DMS 273 (cell line): Measurements from ENCODE around the gene ALDH1L1.

ENCODE experiments used
- DNase-seq: peaks from one replicate; lab custom pipeline; 2025; ENCODE audit not compliant: unreplicated experiment; lab: John Stamatoyannopoulos, UW

Gene ALDH1L1

GRCh38 chr3:126197343-126197742 lies 17.0 kb upstream of the ALDH1L1 start:
- no peak for DNase-seq

DNA sequence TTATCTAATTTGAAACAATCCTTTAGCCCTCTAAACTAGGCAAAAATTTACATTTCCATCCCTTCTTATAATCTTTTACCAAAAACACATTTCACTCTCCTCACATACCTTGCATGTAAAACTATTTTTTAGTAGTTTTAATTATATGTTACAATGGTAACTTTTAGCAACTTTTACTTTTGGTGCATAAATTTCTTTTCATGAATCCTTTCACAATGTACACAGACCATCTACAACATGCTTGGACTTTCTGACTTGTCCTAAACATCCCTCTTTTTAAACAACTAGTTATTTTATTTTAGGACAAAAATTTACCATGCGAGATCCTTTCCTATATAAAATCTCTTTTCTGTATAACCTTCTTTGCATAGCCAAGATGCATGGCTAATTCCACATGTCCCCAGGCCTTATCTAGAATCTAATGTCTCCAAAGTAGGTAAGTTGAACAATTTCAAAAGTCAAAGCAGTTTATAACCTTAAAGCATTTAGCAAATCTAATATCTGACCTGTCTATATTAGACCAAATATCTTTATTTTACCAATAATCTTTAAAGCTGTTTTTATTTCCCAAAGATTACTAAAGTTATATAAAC lies 14.4 kb upstream of the ALDH1L1 start:
- peak; percentile 58 for DNase-seq

DNA sequence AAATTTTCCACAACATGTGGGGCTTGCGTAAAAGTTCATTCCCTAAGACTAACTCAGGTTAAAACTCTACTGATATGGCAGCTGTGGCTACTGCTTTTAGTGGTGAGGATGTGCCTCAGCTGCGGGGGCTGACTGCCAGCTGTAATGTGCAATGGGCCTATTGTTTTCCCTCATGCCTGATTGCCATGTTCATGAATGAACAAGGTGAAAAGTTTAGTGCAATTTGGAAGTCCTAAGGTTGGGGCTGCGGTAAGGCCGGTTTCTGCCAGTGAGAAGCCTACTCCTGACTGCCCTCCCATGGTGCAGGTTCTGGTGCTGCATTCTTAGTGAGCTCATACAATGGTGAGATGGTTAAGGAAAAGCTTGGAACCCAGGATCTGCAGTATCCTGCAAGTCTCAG lies 10.9 kb upstream of the ALDH1L1 start:
- no peak for DNase-seq

- DNase-seq = no peak
Observed at GRCh38 chr3:126187920-126188319, 7.5 kb upstream of the ALDH1L1 start.

DNA sequence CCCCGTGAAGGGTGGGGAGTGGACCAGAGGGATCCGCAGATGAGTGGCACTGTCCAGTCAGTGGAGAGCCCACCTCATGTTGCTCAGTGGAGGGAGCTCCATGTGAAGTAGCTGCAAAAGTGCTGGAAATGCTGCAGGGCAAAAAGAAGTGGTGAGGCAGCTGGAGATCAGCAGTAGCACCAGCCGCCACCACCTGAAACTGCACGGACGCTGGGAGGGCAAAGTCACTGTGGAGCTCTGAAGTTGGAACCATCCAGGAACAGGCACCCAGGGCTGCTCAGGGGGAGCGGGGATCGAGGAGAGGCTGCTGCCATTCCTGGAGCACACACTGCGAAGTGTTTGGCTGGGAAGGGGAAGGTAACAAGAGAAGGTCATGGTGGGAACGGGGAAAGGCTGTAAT lies 6.4 kb upstream of the ALDH1L1 start:
- no peak for DNase-seq

- no peak for DNase-seq
Observed at GRCh38 chr3:126186271-126186670, 5.9 kb upstream of the ALDH1L1 start.

DNA sequence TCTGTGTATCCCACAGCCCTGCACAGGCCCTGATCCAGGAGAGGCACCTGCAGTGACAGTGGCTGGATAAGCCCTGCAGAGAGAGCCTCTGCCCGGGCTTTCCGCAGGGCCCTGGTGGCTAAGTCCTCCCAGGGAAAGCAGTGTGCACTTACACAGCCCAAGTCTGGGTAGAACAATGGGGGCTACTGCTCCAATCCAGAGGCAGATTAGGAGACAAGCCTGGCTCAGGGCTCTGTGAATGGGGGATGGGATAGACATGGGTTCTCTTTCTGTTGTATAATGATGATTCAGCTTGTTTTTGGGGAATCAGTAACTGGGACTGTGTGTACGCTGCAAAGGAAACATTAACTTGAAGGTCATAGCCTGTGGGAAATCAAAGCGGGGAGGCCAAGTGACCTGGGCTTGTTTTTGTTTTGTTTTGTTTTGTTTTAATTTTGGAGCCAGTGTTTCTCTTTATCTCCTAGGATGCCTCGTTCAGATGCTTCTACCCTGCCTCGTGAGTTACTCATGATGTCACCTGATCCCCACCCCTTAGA lies 4.1 kb upstream of the ALDH1L1 start:
- no peak for DNase-seq

- peak; percentile 57 for DNase-seq
Observed at GRCh38 chr3:126181398-126181725, 976 bp upstream of the ALDH1L1 start.

DNA sequence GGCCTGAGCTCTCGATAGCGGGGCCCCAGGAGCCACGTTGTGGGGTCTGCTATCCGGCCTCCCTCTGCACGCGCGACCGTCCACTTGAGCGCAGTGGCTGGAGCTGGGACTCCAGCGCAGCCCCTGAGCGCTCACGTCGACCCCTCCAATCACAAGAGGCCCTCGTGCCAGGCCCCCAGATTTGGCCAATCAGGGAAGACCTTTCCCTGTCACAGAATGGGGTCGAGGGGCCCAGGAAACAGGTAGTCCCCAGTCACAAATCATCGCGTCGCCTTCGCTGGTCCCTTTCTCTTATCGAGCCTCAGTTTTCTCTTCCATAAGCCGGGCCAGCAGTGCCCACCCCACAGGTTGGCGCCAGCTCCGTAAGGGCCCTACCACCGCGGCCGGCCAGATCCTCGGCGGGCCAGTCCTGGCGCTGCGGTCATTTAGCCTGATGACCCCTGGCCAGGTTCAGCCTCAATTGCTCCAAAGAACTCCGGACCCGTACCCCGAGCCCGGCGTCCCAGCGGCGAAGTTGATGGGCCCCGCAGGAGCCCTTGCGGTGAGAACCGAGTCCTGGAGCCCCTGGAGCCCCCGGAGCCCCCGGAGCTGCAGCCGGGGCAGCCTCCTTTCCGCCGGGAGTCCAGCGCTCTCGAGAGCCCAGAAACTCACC lies 435 bp downstream of the ALDH1L1 start:
- DNase-seq = peak; percentile 34

- no peak for DNase-seq
Observed at GRCh38 chr3:126170073-126170777, 10.2 kb downstream of the ALDH1L1 start.

DNA sequence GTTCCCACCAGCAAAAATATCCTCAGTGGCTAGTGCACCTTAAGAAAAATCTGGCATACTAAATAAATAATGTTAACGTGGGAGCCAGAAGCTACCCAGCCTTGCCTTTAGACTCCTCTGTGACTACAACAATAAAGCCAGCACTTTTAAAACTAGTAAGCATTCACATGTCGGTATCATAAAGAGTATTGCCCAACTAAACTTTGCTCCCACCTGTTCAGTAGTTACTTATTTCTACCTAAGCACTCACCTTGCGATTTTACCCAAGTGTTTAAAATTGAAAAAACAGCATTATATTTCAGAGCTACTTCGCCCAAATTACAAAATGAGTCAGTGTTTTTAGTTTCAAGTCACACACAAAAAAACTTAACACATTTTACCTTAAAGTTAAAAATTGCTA lies 12.8 kb downstream of the ALDH1L1 start:
- no peak for DNase-seq

DNA sequence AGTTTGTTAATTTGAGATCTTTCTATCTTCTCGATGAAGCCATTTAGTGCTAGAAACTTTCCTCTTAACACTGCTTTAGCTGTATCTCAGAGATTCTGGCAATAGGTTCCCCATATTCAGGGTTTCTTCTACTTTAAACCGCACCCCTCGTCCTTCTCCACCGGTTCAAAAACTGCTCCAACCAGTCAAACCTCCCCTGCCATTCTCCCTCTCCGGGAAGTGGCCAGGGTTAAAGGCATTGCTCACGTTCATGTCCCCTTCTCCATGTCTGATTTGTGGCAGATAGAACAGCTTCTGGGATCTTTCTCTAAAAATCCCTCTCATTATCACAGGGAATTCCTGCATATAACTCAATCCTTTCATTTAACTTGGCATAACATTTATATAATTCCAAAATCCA lies 14.4 kb downstream of the ALDH1L1 start:
- DNase-seq = no peak

- no peak for DNase-seq
Observed at GRCh38 chr3:126161309-126161708, 19.1 kb downstream of the ALDH1L1 start.

DNA sequence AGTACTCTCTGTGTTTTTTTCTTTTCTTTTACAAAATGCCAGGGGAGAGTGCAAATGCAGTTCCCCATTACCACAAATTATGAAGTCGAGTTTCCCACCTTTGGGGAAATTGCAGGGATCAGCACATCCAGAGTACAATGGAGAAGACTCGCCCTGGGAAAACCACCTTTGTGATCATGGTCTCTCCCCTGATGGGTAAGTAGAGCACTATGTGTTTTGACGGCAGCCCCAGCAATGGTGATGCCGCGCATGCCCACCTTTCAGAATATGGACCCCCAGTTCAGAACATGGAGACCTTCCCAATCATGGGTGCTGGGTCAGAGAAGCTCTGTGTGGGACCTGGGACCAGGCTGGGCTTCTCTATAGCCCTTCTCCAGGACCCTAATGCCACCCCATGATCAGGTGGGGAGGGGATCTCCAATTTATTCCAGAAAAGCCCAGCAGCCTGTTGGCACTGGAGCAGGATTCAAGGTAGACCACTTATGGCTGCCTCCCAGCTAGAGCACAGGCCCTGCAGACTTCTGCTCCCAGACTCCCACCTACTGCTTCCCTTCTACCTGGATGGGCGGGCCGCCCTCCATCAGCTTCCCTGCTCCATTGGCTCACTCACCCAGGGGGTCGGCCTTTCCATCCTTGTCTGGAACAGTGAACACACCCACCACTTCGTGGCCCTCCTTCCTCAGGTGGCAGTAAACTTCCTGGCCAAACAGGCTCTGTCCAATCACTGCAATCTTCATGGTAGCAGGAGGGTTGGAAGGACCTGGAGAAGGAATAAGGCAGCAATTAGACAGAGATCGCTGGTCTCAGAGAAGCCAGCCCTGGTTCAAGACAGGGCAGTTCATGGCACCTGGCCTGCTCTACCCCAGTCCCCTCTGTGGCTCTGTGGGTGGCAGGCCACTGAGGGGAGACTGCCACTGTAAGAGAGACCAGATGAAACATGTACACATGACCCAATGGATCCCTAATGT lies 19.9 kb downstream of the ALDH1L1 start:
- DNase-seq = no peak

- DNase-seq = no peak
Observed at GRCh38 chr3:126159476-126159875, 20.9 kb downstream of the ALDH1L1 start.

- no peak for DNase-seq
Observed at GRCh38 chr3:126158912-126159454, 21.4 kb downstream of the ALDH1L1 start.

DNA sequence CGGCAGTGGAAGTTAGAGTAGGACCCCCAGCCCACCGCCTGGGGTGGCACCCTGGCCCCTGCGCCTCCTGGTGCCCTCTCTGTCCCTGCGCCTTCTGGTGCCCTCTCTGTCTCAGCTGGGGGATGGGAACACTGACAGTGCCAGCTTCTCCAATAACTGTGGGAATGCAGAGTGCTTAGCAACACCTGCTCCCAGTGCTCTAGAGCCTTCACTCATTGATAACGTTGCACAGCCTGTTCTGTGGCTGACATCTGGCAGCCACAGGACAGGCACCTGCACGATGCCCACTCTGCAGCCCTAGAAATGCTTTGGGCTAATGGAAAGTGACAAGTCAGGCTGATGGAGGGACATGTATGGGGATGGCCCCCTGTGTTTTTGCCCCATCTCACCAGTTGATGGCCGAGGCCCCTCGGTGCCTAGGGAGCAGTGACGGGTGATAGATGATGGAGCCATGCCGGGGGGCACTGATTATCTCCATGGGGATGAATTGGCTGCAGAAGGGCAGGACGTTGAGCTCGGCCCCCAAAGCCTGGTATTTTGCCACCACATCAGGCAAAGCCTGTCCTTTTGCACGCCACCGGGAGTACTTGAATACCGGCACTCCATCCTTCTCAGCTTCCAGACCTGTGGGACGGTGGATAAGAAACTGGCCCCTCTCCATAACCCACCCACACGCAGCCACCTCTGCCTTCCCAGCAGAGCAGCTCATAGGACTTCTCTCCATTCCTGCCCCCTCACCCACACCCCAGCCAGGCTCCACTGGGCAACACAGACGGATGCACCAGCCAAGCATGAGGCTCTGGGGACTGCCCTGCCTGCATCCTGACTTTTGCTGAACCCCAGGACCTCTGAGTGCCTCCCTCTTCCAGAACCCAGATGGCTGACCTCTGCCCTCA lies 22.1 kb downstream of the ALDH1L1 start:
- DNase-seq = no peak

- no peak for DNase-seq
Observed at GRCh38 chr3:126157083-126157768, 23.2 kb downstream of the ALDH1L1 start.

- DNase-seq = no peak
Observed at GRCh38 chr3:126156468-126156867, 23.9 kb downstream of the ALDH1L1 start.
